Natural killer cell (primary cell): ENCODE results near the gene PAN3. TPM values are rescaled to one million over a fixed set of nuclear protein-coding genes. Genes with fewer than 3 reads are reported as not detected.
A peak's percentile ranks its signal among the peaks of the same experiment; 100 is the strongest.

Experiments used
- ATAC-seq, 3 donors: fragments of 150-1000 bp in 2 of 3; fragments of 200-7000 bp in 1 of 3; cut with Tn5 transposase; 1 replicate in 1 of 3; 2 replicates in 2 of 3; pipeline ENCODE4 v1.10.0; 2021; ENCODE audit warnings: mild to moderate bottlenecking in 2 of 3, moderate library complexity in 2 of 3
- DNase-seq, 2 donors: peaks; one replicate each; pipeline versions ENCODE4 v3.0.0 to v3.0.0-alpha.2; 2013 to 2021; ENCODE audit warnings: mixed read lengths in 1 of 2
- H3K27ac ChIP-seq: one replicate; pipeline ENCODE4 v1.5.1; 2013; ENCODE audit warnings: mild to moderate bottlenecking, low read length
- H3K27me3 ChIP-seq: one replicate; pipeline ENCODE4 v1.6.1; 2013; ENCODE audit warnings: low read length; ENCODE audit not compliant: control insufficient read depth, insufficient read depth
- H3K36me3 ChIP-seq: one replicate; pipeline ENCODE4 v1.6.1; 2013; ENCODE audit warnings: low read length; ENCODE audit not compliant: control insufficient read depth, insufficient read depth
- H3K4me1 ChIP-seq: one replicate; pipeline ENCODE4 v1.6.1; 2013; ENCODE audit warnings: low read length; ENCODE audit not compliant: control insufficient read depth, insufficient read depth
- H3K4me3 ChIP-seq: one replicate; pipeline ENCODE4 v1.5.1; 2013; ENCODE audit warnings: low read length
- H3K9me3 ChIP-seq: one replicate; pipeline ENCODE4 v1.6.1; 2013; ENCODE audit warnings: low read length; ENCODE audit not compliant: control insufficient read depth, insufficient read depth
- H3K27ac Mint-ChIP-seq, 2 donors: one replicate each; pipeline ENCODE4 v1.8.0; 2022; ENCODE audit warnings: mild to moderate bottlenecking in 2 of 2, mixed read lengths in 2 of 2, moderate library complexity in 1 of 2
- H3K27me3 Mint-ChIP-seq, 2 donors: one replicate each; pipeline ENCODE4 v1.8.0; 2022; ENCODE audit warnings: low read depth in 2 of 2, mixed read lengths in 2 of 2
- H3K36me3 Mint-ChIP-seq: one replicate; pipeline ENCODE4 v1.8.0; 2022; ENCODE audit warnings: mixed read lengths
- H3K4me1 Mint-ChIP-seq, 2 donors: one replicate each; pipeline ENCODE4 v1.8.0; 2022; ENCODE audit warnings: mixed read lengths in 2 of 2
- H3K4me3 Mint-ChIP-seq: one replicate; pipeline ENCODE4 v1.8.0; 2022; ENCODE audit warnings: mild to moderate bottlenecking, moderate library complexity, mixed read lengths
- H3K9me3 Mint-ChIP-seq, 2 donors: one replicate each; pipeline ENCODE4 v1.8.0; 2022; ENCODE audit warnings: mixed read lengths in 2 of 2
- WGBS: methylation state at CpG from one replicate; pipeline ENCODE4 v1.1.7; 2013; ENCODE audit warnings: missing lambda C conversion rate; ENCODE audit not compliant: insufficient coverage; 5-methylcytosine and 5-hydroxymethylcytosine counted together
- intact Hi-C: fragments of 100-400 bp; cut with micrococcal nuclease; formaldehyde crosslinking; loops from one replicate; pipeline ENCODE4 v1.14.2; 2022
- total RNA-seq, 4 donors: library from RNA; stranded (reverse); fragments of 120-200 nt in 1 of 4; gene quantifications; one replicate each; pipeline versions ENCODE4 v1.2.3 to v1.2.4, GENCODE V29; 2013 to 2022
- TF ChIP-seq, protein P1 (sequence below): fragments of 200-600 bp; IDR thresholded peaks from one replicate; pipeline ENCODE4 v1.8.0; 2022; ENCODE audit warnings: antibody characterized with exemption

PAN3 gene
- total RNA-seq, 3 donors from 2014 or later (not counting 1 experiment from before 2014, with no cell fraction given) = 80.0 to 94.2 (median 91.7) TPM

DNA sequence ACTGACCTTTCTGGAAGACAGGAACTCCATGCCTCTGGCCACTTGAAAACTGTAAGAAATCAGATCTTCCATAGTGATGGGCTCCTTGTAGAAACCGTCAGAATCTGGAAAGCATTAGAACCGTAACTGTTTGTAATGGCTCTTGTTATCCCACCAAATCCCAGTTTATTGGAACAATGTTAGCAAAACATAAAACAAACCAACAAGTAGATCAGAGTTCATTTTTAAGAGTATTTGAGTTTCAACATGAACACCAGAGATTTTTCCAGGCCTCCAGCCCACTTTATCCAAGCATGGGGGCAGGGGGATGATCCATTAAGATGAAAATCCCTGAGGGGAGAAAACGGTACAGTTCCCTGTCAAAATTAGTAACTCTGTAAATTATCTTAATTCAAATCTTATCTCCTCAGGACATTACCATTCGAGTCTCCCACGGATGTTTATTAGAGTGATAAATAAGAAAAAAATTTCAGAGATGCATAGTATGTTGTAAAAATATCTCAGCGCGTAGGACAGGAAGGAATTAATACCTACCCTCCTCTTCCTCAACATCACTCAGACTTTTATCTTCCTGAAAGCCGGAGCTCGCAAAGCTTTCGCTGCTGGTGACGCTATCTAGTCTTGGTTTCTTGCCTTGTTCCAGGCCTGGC is 184.0 kb downstream of the PAN3 start:
- no peaks in the 10 kb centered on the region for H3K36me3 Mint-ChIP-seq

DNA sequence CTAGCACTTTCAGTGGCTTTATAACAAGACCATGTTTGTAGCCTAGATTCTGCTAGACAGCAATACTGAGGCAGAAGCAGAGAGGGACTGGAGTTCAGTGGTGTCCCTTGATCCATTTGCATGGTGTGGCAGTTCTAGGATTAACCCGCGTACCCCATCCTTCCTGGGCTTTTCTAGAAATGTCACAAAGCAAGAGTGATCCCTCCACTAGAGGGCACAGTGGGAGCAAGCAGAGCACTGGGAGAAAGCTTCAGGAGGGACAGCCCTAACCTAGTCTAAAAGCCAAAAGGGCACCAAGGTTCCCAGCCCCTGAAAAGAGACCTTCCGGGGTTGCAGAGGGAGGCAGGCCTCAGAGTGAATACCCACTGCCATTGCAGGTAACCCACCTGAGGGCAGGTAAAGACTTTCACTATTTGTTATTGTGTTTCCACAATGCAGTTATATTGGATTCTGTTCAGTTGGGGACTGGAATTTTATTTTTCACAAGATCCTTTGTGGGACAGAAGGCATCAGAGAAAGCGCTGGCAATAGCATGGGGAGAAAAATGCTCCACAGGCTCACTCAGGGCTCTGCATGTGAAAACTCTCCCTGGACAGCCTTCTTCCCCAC is 185.9 kb downstream of the PAN3 start:
- WGBS = 39% methylated on average over 4 of the region's 4 CpGs

More for the DNA sequence above, 184.0 kb downstream of the PAN3 start:
- Histone ChIP-seq H3K36me3 (no peaks in the 10 kb centered on the region), H3K4me3 (no peak overlapping the region), H3K27ac (no peak overlapping the region), H3K4me1 (peaks cover under 1% of the 10 kb centered on the region), H3K27me3 (no peaks in the 10 kb centered on the region), H3K9me3 (no peaks in the 10 kb centered on the region)
- Mint-ChIP-seq H3K4me3 (no peak overlapping the region), H3K27ac (no peak overlapping the region), H3K9me3 (no peaks in the 10 kb centered on the region), H3K4me1 (no peaks in the 10 kb centered on the region), H3K27me3 (no peaks in the 10 kb centered on the region)
- DNase-seq = no peak
- ATAC-seq = no peak
- intact Hi-C loops = no loop called here
- TF ChIP-seq, protein P1, sequence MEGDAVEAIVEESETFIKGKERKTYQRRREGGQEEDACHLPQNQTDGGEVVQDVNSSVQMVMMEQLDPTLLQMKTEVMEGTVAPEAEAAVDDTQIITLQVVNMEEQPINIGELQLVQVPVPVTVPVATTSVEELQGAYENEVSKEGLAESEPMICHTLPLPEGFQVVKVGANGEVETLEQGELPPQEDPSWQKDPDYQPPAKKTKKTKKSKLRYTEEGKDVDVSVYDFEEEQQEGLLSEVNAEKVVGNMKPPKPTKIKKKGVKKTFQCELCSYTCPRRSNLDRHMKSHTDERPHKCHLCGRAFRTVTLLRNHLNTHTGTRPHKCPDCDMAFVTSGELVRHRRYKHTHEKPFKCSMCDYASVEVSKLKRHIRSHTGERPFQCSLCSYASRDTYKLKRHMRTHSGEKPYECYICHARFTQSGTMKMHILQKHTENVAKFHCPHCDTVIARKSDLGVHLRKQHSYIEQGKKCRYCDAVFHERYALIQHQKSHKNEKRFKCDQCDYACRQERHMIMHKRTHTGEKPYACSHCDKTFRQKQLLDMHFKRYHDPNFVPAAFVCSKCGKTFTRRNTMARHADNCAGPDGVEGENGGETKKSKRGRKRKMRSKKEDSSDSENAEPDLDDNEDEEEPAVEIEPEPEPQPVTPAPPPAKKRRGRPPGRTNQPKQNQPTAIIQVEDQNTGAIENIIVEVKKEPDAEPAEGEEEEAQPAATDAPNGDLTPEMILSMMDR = no peak
- WGBS = 89% methylated on average over 8 of the region's 11 CpGs

DNA sequence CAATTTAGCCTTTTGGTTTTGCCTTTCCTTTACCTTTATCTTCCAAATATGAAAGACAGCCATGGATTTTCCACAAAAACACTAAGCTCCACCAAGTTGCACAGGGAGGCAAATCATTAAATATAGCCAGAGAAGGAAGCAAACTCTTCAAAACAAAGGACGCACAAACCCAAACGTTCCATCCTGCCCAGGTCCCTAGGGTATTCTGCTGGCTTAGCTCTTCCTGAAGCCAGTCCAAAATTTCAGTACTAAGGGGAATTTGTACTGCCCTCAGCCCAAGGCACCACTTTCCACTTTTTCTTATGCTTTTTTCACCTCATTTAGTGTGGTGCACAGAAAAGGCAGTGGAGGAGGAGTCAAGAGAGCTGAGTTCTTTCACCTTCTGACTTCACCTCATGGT is 186.7 kb downstream of the PAN3 start:
- ATAC-seq = no peak
- no peak overlapping the region for H3K27ac Mint-ChIP-seq
- no peaks in the 10 kb centered on the region for H3K9me3 Mint-ChIP-seq
- intact Hi-C loops = no loop called here
- H3K4me1 ChIP-seq = no peaks in the 10 kb centered on the region
- WGBS = 75% methylated on average over 2 of the region's 2 CpGs
- H3K36me3 Mint-ChIP-seq = no peaks in the 10 kb centered on the region
- no peak overlapping the region for H3K4me3 ChIP-seq
- no peaks in the 10 kb centered on the region for H3K27me3 ChIP-seq
- peaks cover 0 to 8% of the 10 kb centered on the region in 2 donors for H3K27me3 Mint-ChIP-seq
- H3K9me3 ChIP-seq = no peaks in the 10 kb centered on the region
- H3K27ac ChIP-seq = no peak overlapping the region
- no peaks in the 10 kb centered on the region for H3K36me3 ChIP-seq
- H3K4me3 Mint-ChIP-seq = no peak overlapping the region
- no peaks in the 10 kb centered on the region for H3K4me1 Mint-ChIP-seq
- TF ChIP-seq, protein P1 = no peak
- DNase-seq = no peak

More for the DNA sequence above, 185.9 kb downstream of the PAN3 start:
- Histone ChIP-seq H3K36me3 (no peaks in the 10 kb centered on the region), H3K27me3 (no peaks in the 10 kb centered on the region), H3K4me1 (no peaks in the 10 kb centered on the region), H3K9me3 (no peaks in the 10 kb centered on the region), H3K27ac (no peak overlapping the region), H3K4me3 (no peak overlapping the region)
- ATAC-seq (peak; percentile 71 to 88 (median 80)), DNase-seq (peak; percentile 34 to 75)
- H3K4me1 Mint-ChIP-seq = no peaks in the 10 kb centered on the region
- H3K9me3 Mint-ChIP-seq = no peaks in the 10 kb centered on the region
- H3K27me3 Mint-ChIP-seq = peaks cover 0 to 6% of the 10 kb centered on the region in 2 donors
- no peak overlapping the region for H3K4me3 Mint-ChIP-seq
- intact Hi-C loops = loop anchor here (1.0 kb wide), 2 partner anchors 312 to 335 kb away; partner anchors contain the start of gene POMP
- no peaks in the 10 kb centered on the region for H3K36me3 Mint-ChIP-seq
- TF ChIP-seq, protein P1 = peak; percentile 72
- no peak overlapping the region for H3K27ac Mint-ChIP-seq
